Rectal smooth muscle tissue (tissue), 1 donor: ENCODE data around the gene TM2D1.

Source experiments
- H3K27ac ChIP-seq: one replicate; pipeline ENCODE4 v1.7.0; 2013; ENCODE audit warnings: low read depth, low read length, inconsistent platforms
- H3K27me3 ChIP-seq: one replicate; pipeline ENCODE4 v1.7.0; 2013; ENCODE audit warnings: low read length; ENCODE audit not compliant: control insufficient read depth, insufficient read depth
- H3K36me3 ChIP-seq: one replicate; pipeline ENCODE4 v1.7.0; 2013; ENCODE audit warnings: low read length; ENCODE audit not compliant: control insufficient read depth, insufficient read depth
- H3K4me1 ChIP-seq: one replicate; pipeline ENCODE4 v1.7.0; 2013; ENCODE audit warnings: low read length; ENCODE audit not compliant: control insufficient read depth, insufficient read depth
- H3K4me3 ChIP-seq: one replicate; pipeline ENCODE4 v1.7.0; 2013; ENCODE audit warnings: low read length
- H3K9ac ChIP-seq: one replicate; pipeline ENCODE4 v1.7.0; 2013; ENCODE audit warnings: low read length

TM2D1 gene

DNA sequence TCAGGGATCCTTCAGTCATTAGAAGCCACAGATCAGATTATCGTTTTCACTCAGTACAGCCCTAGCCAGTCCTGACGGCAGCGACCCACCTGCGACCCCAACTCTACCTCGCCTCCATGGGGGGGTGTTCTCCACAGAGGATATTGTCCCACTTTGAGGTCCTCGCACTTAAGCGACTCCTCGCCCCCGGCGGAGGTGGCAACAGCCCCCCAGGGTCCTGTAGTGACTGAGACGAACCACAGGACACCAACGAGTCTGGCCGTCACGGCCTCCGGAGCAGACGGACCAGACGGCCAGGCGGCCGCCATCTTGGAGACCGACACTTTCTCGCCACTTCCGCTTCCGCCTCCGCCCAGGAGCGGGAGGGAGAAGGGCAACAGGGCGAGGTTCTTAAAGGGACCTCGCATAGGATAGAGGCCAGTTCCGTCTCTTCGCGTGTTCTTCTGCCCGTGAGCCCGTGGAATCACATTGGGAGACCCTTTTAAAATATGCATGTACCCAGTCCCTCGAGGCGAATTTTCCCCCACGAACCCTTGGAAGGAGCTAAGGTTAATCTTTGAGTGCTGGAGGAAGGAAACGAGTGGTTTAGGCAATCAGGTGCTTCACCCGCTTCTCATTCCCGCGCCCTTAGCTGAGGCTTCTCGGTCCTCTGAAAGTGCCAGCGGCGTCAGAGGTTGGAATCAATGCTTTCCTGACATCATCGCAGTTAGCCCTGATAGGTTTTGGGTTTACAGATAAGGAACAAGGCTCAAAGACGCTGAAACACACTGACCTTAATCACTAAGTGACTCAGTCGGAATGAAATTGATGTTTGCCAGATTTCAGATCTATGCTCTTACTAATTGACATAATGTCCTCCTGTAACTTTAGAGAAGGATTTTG is at the start of gene TM2D1:
Gene TM2D1, minus strand, starts transcription at position 329 of the 882 bp plus-strand sequence. Its CDS starts 21 bp downstream, at position 308.
- Histone ChIP-seq H3K36me3 (no peaks in the 10 kb centered on the region), H3K9ac (peak within 1 kb of the TSS; percentile 90), H3K4me1 (peaks cover 6% of the 10 kb centered on the region), H3K4me3 (peak within 1 kb of the TSS; percentile 83), H3K27me3 (no peaks in the 10 kb centered on the region), H3K27ac (peak within 1 kb of the TSS; percentile 80)

DNA sequence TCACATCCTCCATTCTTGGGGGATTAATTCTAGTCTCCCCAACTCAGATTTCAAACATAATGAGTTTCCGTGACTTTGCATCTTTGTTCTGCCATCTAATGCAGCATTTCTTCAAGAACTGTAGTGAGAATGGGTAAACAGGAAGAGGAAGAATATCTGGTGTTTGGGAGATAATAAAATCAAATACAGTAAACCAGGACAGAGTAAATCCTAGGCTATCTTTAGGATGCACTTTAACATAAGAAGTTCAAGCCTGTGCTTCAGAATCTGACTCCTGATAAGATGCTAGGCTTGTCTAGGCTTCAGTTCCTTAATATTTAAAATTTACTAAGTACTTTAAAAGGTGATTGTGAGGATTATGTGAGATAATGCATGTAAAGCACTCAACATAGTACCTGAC is 45.2 kb upstream of the TM2D1 start:
- Histone ChIP-seq H3K9ac (no peak overlapping the region), H3K27me3 (no peaks in the 10 kb centered on the region), H3K27ac (no peak overlapping the region), H3K4me1 (no peaks in the 10 kb centered on the region), H3K4me3 (no peak overlapping the region), H3K36me3 (peaks cover 3% of the 10 kb centered on the region)

DNA sequence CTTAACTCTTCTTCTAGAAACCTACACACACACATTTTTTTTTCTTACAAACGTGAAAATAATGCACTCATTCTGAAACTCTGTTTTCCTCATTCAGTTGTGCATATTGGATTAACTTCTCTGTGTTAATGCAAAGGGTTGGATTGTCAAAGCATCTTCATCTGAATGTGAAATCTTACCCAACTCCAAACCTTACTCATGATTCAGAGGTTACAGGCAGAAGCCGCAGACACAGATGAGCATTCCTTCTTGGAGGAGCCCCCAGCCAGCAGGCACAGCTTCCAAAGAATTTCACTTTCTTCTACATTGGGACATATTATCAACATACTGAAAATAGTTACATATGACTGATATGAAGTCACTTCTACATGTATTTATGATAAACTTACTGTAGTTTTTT is 33.0 kb upstream of the TM2D1 start:
- Histone ChIP-seq H3K36me3 (no peaks in the 10 kb centered on the region), H3K27me3 (no peaks in the 10 kb centered on the region), H3K9ac (no peak overlapping the region), H3K4me1 (no peaks in the 10 kb centered on the region), H3K27ac (no peak overlapping the region), H3K4me3 (no peak overlapping the region)

DNA sequence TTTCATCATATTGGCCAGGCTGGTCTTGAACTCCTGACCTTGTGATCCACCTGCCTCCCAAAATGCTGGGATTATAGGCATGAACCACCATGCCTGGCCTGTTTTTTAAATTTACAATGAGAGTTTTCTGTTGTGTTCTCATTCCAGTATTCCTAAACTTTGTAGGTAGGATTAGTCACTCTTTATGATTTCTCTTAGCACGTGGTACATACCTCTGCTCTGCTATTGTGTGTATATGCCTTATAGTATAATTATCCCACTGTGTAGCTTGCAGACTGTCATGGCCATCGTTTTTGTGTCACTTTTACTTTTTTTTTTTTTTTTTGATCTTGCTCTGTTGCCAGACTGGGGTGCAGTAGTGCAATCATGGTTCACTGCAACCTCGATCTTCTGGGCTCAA is 31.8 kb upstream of the TM2D1 start:
- Histone ChIP-seq H3K4me3 (no peak overlapping the region), H3K9ac (no peak overlapping the region), H3K27ac (no peak overlapping the region), H3K36me3 (no peaks in the 10 kb centered on the region), H3K4me1 (no peaks in the 10 kb centered on the region), H3K27me3 (no peaks in the 10 kb centered on the region)

DNA sequence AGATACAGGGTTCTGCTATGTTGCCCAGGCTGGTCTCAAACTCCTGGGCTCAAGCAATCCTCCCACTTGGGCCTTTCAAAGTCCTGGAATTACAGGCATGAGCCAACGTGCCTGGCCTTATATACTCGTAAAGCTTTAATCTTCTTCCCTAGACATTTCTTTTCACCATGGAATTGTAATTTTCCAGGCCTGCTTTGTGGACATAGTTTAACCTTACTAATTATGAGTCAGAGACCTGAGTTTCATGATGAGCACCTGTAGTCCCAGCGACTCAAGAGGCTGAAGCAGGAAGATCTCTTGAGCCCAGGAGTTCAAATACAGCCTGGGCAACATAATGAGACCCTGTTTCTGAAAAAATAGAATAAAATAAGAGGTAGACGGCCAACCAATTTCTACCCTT is 29.6 kb upstream of the TM2D1 start:
- no peak overlapping the region for H3K9ac ChIP-seq
- no peaks in the 10 kb centered on the region for H3K27me3 ChIP-seq
- no peaks in the 10 kb centered on the region for H3K36me3 ChIP-seq
- H3K4me3 ChIP-seq: no peak overlapping the region
- no peaks in the 10 kb centered on the region for H3K4me1 ChIP-seq
- no peak overlapping the region for H3K27ac ChIP-seq

- H3K4me3 ChIP-seq: no peak overlapping the region
- no peak overlapping the region for H3K27ac ChIP-seq
- H3K4me1 ChIP-seq: no peaks in the 10 kb centered on the region
Measured at GRCh38 chr1:61753998-61754508, 29.1 kb upstream of the TM2D1 start.

DNA sequence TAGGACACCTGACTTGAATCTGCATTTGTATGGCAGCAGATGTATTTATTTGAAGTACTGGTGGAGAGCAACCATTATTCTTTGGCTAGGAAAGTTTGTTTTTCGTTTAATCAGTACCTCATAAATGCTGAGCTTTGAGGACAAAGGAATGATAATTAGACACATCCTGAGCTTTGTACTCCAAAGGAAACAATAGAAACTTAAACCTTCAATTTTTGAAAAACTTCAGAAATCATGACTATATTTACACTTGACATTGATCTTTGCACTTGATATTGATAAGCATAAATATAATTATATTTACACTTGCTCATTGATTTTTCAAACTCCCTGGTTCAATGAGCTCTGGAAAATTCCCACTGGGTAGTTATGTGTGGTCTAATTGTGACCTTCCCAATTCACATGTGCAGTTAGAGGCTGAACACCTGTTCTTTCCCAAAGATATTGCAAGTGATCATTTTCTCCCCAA is 28.0 kb upstream of the TM2D1 start:
- Histone ChIP-seq H3K4me1 (no peaks in the 10 kb centered on the region), H3K36me3 (no peaks in the 10 kb centered on the region), H3K9ac (no peak overlapping the region), H3K4me3 (no peak overlapping the region), H3K27ac (no peak overlapping the region), H3K27me3 (no peaks in the 10 kb centered on the region)

More at GRCh38 chr1:61753998-61754508, 29.1 kb upstream of the TM2D1 start:
- no peak overlapping the region for H3K9ac ChIP-seq
- H3K36me3 ChIP-seq: no peaks in the 10 kb centered on the region
- no peaks in the 10 kb centered on the region for H3K27me3 ChIP-seq

DNA sequence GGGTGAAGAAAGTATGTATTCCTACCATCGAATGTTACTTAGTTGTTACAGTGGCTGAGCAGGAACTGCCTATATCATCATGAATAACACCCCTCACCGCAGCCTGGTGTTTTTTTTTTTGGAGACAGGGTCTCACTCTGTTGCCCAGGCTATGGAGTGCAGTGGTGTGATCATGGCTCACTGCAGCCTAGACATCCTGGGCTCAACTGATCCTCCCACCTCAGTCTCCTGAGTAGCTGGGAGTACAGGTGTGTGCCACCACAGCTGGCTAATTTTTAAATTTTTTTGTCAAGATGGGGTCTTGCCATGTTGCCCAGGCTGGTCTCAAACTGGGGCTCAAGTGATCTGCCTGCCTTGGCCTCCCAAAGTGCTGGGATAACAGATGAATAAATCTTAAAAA is 24.6 kb upstream of the TM2D1 start:
- H3K9ac ChIP-seq: no peak overlapping the region
- no peak overlapping the region for H3K4me3 ChIP-seq
- no peaks in the 10 kb centered on the region for H3K4me1 ChIP-seq

GRCh38 chr1:61748566-61748965 is 23.6 kb upstream of the TM2D1 start:
- no peak overlapping the region for H3K27ac ChIP-seq
- H3K9ac ChIP-seq: no peak overlapping the region
- no peaks in the 10 kb centered on the region for H3K36me3 ChIP-seq
- H3K4me1 ChIP-seq: peaks cover under 1% of the 10 kb centered on the region
- no peak overlapping the region for H3K4me3 ChIP-seq
- H3K27me3 ChIP-seq: no peaks in the 10 kb centered on the region

More for the DNA sequence above, 24.6 kb upstream of the TM2D1 start:
- no peak overlapping the region for H3K27ac ChIP-seq
- no peaks in the 10 kb centered on the region for H3K27me3 ChIP-seq
- H3K36me3 ChIP-seq: no peaks in the 10 kb centered on the region

GRCh38 chr1:61746813-61747212 is 21.9 kb upstream of the TM2D1 start:
- H3K9ac ChIP-seq: no peak overlapping the region
- H3K4me1 ChIP-seq: peaks cover 5% of the 10 kb centered on the region
- no peaks in the 10 kb centered on the region for H3K27me3 ChIP-seq
- H3K4me3 ChIP-seq: no peak overlapping the region
- no peak overlapping the region for H3K27ac ChIP-seq
- H3K36me3 ChIP-seq: no peaks in the 10 kb centered on the region

DNA sequence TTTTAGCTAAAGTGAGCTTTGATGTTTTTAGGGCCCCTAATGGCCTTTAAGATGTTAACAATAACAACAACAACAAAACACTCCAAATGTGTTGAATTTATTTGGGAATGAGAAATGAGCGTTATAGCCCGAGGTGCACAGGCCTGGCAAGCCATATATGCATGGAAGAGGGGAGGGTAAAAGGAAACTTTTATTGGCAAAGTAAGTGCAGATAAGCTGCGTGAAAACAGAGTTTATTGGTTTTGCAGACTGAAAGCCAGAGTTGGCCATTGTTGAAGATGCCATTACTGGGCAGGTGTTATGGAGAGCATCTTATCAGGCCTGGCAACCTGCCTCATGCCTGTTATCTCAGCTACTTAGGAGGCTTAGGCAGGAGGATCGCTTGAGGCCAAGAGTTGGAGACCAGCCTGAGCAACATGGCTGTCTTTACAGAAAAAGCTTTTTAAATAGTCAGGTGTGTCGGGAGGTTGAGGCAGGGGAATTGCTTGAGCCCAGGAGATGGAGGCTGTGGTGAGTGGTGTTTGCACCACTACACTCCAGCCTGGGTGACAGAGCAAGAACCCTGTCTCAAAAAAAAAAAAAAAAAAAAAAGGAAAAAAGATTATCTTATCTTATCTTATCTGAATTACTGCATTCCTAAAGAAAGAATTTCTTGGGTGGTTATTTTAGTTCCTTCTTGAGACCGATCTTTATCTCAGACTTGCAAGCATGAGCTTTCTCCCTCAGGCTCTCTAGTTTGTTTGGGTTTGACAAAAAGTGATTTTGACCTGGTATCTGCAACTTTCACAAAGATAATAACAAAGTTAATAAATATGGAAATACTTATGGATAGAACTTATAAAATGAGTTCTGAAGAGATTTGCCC is 19.0 kb upstream of the TM2D1 start:
- peaks cover 8% of the 10 kb centered on the region for H3K4me1 ChIP-seq
- peak overlapping the region; percentile 96 for H3K27ac ChIP-seq
- peak overlapping the region; percentile 99 for H3K9ac ChIP-seq
- peak overlapping the region; percentile 88 for H3K4me3 ChIP-seq
- no peaks in the 10 kb centered on the region for H3K36me3 ChIP-seq
- no peaks in the 10 kb centered on the region for H3K27me3 ChIP-seq

DNA sequence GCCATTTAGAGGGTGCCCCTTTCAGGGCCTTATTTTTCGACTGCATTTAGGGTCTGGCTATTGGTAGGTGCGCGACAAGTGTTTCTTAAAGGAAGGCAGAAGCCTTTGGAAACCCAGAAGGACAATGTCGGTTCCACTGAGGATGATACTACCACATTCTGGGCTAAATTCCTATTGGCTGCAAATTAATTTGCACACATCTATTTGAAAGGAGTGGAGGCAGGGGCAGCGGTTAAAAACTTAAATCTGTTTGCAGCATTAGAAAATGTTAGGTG is 18.4 kb upstream of the TM2D1 start:
- H3K27me3 ChIP-seq: no peaks in the 10 kb centered on the region
- H3K27ac ChIP-seq: peak overlapping the region; percentile 96
- H3K4me3 ChIP-seq: peak overlapping the region; percentile 88
- H3K36me3 ChIP-seq: no peaks in the 10 kb centered on the region
- H3K9ac ChIP-seq: peak overlapping the region; percentile 99
- peaks cover 8% of the 10 kb centered on the region for H3K4me1 ChIP-seq
